SU-DHL-6 (cell line): Measurements from ENCODE around the gene VASP.

ENCODE experiments used
- CTCF ChIP-seq: fragments of 200-600 bp; sonication (generic); IDR thresholded peaks from one replicate; pipeline ENCODE4 v1.5.1; 2017; ENCODE audit warnings: antibody characterized with exemption, mild to moderate bottlenecking, low read length, moderate library complexity; ENCODE audit not compliant: insufficient read depth, poor library complexity, severe bottlenecking
- EZH2phosphoT487 ChIP-seq: fragments of 200-600 bp; sonication (generic), shearing (Covaris generic); conservative IDR thresholded peaks from 2 replicates; pipeline ENCODE4 v1.6.1; 2018; ENCODE audit warnings: mild to moderate bottlenecking, antibody characterized with exemption, low read length, moderate library complexity, mixed read lengths

GRCh38 chr19:45515081-45515624 lies 7.9 kb downstream of the VASP start:
- TF ChIP-seq EZH2phosphoT487 = no peak
- TF ChIP-seq CTCF = no peak
